GM12873 (cell line): ENCODE data around the gene FIGNL1.

Experiments
- TF ChIP-seq, protein P1 (sequence below): IDR thresholded peaks from 2 replicates; pipeline ENCODE4 v1.5.1; 2012; ENCODE audit warnings: low read depth, mild to moderate bottlenecking, moderate library complexity, low read length, control low read depth; ENCODE audit not compliant: insufficient read depth; ENCODE audit errors: missing control alignments

The FIGNL1 gene

GRCh38 chr7:50477640-50478039, 27.5 kb upstream of the FIGNL1 start:
- TF ChIP-seq, protein P1, sequence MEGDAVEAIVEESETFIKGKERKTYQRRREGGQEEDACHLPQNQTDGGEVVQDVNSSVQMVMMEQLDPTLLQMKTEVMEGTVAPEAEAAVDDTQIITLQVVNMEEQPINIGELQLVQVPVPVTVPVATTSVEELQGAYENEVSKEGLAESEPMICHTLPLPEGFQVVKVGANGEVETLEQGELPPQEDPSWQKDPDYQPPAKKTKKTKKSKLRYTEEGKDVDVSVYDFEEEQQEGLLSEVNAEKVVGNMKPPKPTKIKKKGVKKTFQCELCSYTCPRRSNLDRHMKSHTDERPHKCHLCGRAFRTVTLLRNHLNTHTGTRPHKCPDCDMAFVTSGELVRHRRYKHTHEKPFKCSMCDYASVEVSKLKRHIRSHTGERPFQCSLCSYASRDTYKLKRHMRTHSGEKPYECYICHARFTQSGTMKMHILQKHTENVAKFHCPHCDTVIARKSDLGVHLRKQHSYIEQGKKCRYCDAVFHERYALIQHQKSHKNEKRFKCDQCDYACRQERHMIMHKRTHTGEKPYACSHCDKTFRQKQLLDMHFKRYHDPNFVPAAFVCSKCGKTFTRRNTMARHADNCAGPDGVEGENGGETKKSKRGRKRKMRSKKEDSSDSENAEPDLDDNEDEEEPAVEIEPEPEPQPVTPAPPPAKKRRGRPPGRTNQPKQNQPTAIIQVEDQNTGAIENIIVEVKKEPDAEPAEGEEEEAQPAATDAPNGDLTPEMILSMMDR, result no peak

DNA sequence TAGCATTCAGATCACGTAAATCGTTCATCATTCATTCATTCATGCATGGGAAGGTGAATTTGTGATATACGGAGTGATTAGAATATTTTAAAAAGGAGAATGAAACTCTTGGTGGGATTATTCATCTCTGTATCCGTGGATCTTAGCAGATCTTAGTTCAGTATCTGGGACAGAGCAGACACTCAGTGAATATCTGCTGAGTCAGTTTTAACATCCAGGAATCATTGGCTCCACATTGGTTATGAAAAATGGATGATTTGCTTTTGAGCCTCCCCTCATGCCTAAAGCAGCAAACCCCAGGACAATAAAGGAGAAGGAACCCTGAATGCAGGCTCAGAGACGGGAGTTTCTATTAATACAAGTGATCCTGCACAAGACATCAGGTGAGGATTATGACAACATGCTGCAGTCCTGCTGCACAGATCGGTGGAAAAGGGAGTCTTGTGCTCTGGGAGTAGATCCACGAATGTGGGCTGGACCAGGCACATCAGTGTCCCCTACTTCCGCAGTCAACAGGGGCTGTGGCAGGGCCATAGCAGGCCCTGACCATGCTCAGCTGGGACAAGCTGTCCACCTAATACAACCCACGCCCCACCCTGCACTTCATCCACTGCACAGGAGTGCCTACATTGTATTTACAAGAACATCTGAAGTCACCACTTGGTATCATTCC, 26.9 kb upstream of the FIGNL1 start:
- TF ChIP-seq, protein P1, result no peak

DNA sequence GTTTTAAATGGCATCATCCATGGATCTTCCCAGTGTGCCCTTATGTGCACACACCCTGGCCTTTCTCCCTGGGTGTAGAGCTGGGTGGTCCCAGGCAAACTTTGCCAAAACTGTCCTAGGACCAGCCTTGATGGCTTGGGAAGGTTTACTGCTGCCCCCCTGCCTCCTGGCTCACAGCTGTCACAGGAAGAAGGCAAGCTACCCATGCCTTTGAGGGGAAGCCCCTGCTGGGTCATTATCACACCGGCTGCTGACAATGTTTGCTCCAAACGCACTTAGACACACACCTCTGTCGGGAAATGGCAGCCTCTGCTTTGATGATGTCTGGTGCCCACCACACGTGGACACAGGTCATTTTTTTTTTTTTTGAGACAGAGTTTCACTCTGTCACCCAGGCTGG, 25.2 kb upstream of the FIGNL1 start:
- TF ChIP-seq, protein P1, result no peak

GRCh38 chr7:50474382-50475160, 24.4 kb upstream of the FIGNL1 start:
- TF ChIP-seq, protein P1, result no peak

- TF ChIP-seq, protein P1, result no peak
Measured at GRCh38 chr7:50473531-50473930, 23.4 kb upstream of the FIGNL1 start.

DNA sequence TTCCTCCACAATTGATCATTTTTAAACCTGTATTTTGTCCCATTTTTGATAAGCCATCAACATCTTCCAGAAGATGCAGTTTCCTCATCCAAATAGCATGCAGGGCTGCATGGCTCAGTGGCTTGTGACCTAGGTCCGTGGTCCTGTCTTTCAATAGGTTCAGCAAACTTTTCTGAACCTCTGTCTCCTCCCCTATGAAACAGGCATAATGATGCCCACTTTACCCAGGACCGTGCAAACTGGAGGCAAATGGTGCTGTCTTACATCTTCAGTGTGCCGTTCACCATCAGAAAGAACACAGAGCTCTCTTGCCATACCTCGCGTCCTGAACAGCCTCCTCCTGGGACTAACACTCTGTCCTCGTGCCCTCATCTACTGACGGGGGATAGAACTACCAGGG, 22.3 kb upstream of the FIGNL1 start:
- TF ChIP-seq, protein P1, result no peak

DNA sequence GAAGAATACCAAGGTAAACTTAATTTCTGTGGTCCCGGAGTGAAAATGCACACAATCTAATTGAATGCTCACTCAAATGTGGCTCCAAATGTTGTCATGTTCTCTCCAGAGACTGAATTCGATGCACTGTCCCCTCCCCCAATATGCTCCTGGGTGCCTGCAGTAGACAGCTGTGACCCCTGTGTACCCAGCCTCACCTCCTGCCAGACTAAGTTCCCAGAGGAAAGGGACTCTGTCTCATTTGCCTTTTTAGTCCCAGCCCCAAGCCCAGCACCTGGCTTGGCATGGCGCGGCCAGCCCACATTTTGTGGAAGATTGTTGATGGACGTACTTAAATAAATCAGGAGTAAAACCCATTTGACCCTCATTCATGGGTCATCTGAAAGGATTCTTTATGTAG, 21.8 kb upstream of the FIGNL1 start:
- TF ChIP-seq, protein P1, result no peak
